NCI-H2227 treated with DMSO at 0.1 percent for 48 hours (cell line): ENCODE data around the gene GOT2.
"Not testable (repeated sequence)": the region's sequence is repeated elsewhere in the genome, so short reads cannot be mapped to it uniquely, and the experiment has no call there.

Experiments
- DNase-seq: peaks from one replicate; lab custom pipeline; 2025; lab: John Stamatoyannopoulos, UW

GOT2 gene

GRCh38 chr16:58717994-58718393, 16.1 kb downstream of the GOT2 start:
- no peak for DNase-seq

GRCh38 chr16:58716468-58716867, 17.6 kb downstream of the GOT2 start:
- DNase-seq = no peak

- no peak for DNase-seq
Measured at GRCh38 chr16:58713742-58714141, 20.4 kb downstream of the GOT2 start.

GRCh38 chr16:58709333-58709732, 24.8 kb downstream of the GOT2 start:
- no peak for DNase-seq

- DNase-seq = no peak
Measured at GRCh38 chr16:58699151-58699550, 35.0 kb downstream of the GOT2 start.

- DNase-seq = no peak
Measured at GRCh38 chr16:58695368-58695767, 38.7 kb downstream of the GOT2 start.

GRCh38 chr16:58692450-58692849, 41.7 kb downstream of the GOT2 start:
- no peak for DNase-seq

- not testable (repeated sequence) for DNase-seq
Measured at GRCh38 chr16:58686985-58687706, 47.0 kb downstream of the GOT2 start.

GRCh38 chr16:58685084-58685449, 49.0 kb downstream of the GOT2 start:
- no peak for DNase-seq

- peak; percentile 54 for DNase-seq
Measured at GRCh38 chr16:58684354-58685083, 49.6 kb downstream of the GOT2 start, which contains the start of gene SLC38A7. TSS of gene SLC38A7 (minus strand) at chr16:58684770. CDS start at chr16:58680126, 4,644 bp downstream.

GRCh38 chr16:58684001-58684353, 50.1 kb downstream of the GOT2 start:
- no peak for DNase-seq

- DNase-seq = no peak
Measured at GRCh38 chr16:58679763-58680162, 54.4 kb downstream of the GOT2 start.

- no peak for DNase-seq
Measured at GRCh38 chr16:58678716-58679115, 55.4 kb downstream of the GOT2 start.

- no peak for DNase-seq
Measured at GRCh38 chr16:58678269-58678668, 55.8 kb downstream of the GOT2 start.

GRCh38 chr16:58670946-58671583, 63.1 kb downstream of the GOT2 start:
- no peak for DNase-seq

GRCh38 chr16:58670177-58670576, 63.9 kb downstream of the GOT2 start:
- no peak for DNase-seq

- DNase-seq = no peak
Measured at GRCh38 chr16:58665200-58665599, 68.9 kb downstream of the GOT2 start.

- peak; percentile 43 for DNase-seq
Measured at GRCh38 chr16:58661199-58661830, 72.8 kb downstream of the GOT2 start.

- not testable (repeated sequence) for DNase-seq
Measured at GRCh38 chr16:58659911-58660310, 74.2 kb downstream of the GOT2 start.

- no peak for DNase-seq
Measured at GRCh38 chr16:58658796-58659211, 75.3 kb downstream of the GOT2 start.
